K562 (cell line): Measurements from ENCODE around the gene SLC16A1. TPM values are rescaled to one million over a fixed set of nuclear protein-coding genes. Genes with fewer than 3 reads are reported as not detected.
A peak's percentile ranks its signal among the peaks of the same experiment; 100 is the strongest.

ENCODE experiments used
- CBX5 ChIP-seq: IDR thresholded peaks from 2 replicates; pipeline ENCODE4 v1.6.1; 2014; ENCODE audit warnings: low read depth, borderline replicate concordance
- CHD4 ChIP-seq: fragments of 200-600 bp; sonication (generic); IDR thresholded peaks from 3 replicates; pipeline ENCODE4 v1.6.1; 2012; ENCODE audit warnings: low read depth, mild to moderate bottlenecking, mixed read lengths, low read length, inconsistent platforms; ENCODE audit not compliant: insufficient read depth, insufficient replicate concordance, poor library complexity, severe bottlenecking
- HOXB6 ChIP-seq: fragments of 250-450 bp; sonication (Bioruptor Pico); IDR thresholded peaks from 2 replicates; pipeline ENCODE4 v1.5.1; 2022; ENCODE audit warnings: mild to moderate bottlenecking, borderline replicate concordance
- JUN ChIP-seq, 2 experiments: sonication (generic) in 1 of 2; formaldehyde crosslinking in 1 of 2; IDR thresholded peaks; 2 replicates each; pipeline versions ENCODE4 v1.6.1 to v1.8.0; 2012 to 2022; ENCODE audit warnings: borderline replicate concordance in 2 of 2, mild to moderate bottlenecking in 2 of 2, improper control_type of control experiment in 1 of 2, low read depth in 1 of 2, low read length in 1 of 2, missing genetic modification reagents in 1 of 2
- KLF1 ChIP-seq: fragments of 450-650 bp; IDR thresholded peaks from 2 replicates; pipeline ENCODE4 v1.6.1; 2016; ENCODE audit warnings: missing genetic modification characterization, missing compliant biosample characterization
- NCOA6 ChIP-seq: fragments of 450-650 bp; IDR thresholded peaks from 2 replicates; pipeline ENCODE4 v1.6.1; 2017; ENCODE audit warnings: mild to moderate bottlenecking
- NFE2L1 ChIP-seq: fragments of 450-650 bp; IDR thresholded peaks from 2 replicates; pipeline ENCODE4 v1.6.1; 2016; ENCODE audit warnings: missing genetic modification characterization, low read depth, mild to moderate bottlenecking, missing compliant biosample characterization, moderate library complexity, borderline replicate concordance
- PHF8 ChIP-seq: fragments of 200-600 bp; sonication (generic); IDR thresholded peaks from 2 replicates; pipeline ENCODE4 v1.6.1; 2012; ENCODE audit warnings: mixed run types, mild to moderate bottlenecking, inconsistent platforms, low read length, moderate library complexity, borderline replicate concordance
- PHTF2 ChIP-seq: fragments of 250-450 bp; sonication (Bioruptor Pico); IDR thresholded peaks from 2 replicates; pipeline ENCODE4 v1.5.0; 2021; ENCODE audit warnings: mild to moderate bottlenecking
- TCFL5 ChIP-seq: fragments of 250-450 bp; sonication (Bioruptor Pico); conservative IDR thresholded peaks from 2 replicates; pipeline ENCODE4 v1.6.1; 2021; ENCODE audit warnings: mild to moderate bottlenecking, moderate library complexity, matching md5 sums
- TRIM28 ChIP-seq: fragments of 450-650 bp; IDR thresholded peaks from 2 replicates; pipeline ENCODE4 v1.6.1; 2017
- ZNF57 ChIP-seq: fragments of 450-650 bp; formaldehyde crosslinking; IDR thresholded peaks from 2 replicates; pipeline ENCODE4 v1.4.0; 2020; ENCODE audit warnings: mild to moderate bottlenecking, moderate library complexity
- ZSCAN32 ChIP-seq: fragments of 450-650 bp; formaldehyde crosslinking; IDR thresholded peaks from 2 replicates; pipeline ENCODE4 v1.4.0; 2020; ENCODE audit warnings: mild to moderate bottlenecking, moderate library complexity
- polyA plus RNA-seq, 8 experiments: library from polyadenylated mRNA; depleted of rRNA in 4 of 8; stranded (reverse) in 5 of 8; unstranded in 3 of 8; fragments of >200 nt; fragmentation: Nextera tagmentation in 2 of 8; fragmentation: Illumina TruSeq in 1 of 8; extraction: Ambion mirVana in 2 of 8; extraction: Trizol in 1 of 8; gene quantifications; 2 replicates each; pipeline versions ENCODE4 v1.2.1 to v1.2.3, GENCODE V29; 2011 to 2014; ENCODE audit warnings: inconsistent platforms in 1 of 8, missing spikeins in 1 of 8
- total RNA-seq, 7 experiments: library from RNA; depleted of rRNA in 6 of 7; stranded (reverse); fragments of >200 nt in 6 of 7; fragmentation: Illumina TruSeq in 2 of 7; extraction: Trizol in 2 of 7; gene quantifications; 2 replicates each; pipeline versions ENCODE4 v1.2.1 to v1.2.3, GENCODE V29; 2011 to 2021; ENCODE audit warnings: low replicate concordance in 1 of 7
- TF ChIP-seq, protein P1 (sequence below): fragments of 450-650 bp; formaldehyde crosslinking; IDR thresholded peaks from 2 replicates; pipeline ENCODE4 v1.4.0; 2020; ENCODE audit warnings: mild to moderate bottlenecking, moderate library complexity
- TF ChIP-seq, protein P2 (sequence below): fragments of 250-450 bp; sonication (Bioruptor Pico); IDR thresholded peaks from 2 replicates; pipeline ENCODE4 v1.5.0; 2021; ENCODE audit warnings: mild to moderate bottlenecking, borderline replicate concordance
- TF ChIP-seq, protein P3 (sequence below): fragments of 450-650 bp; IDR thresholded peaks from 2 replicates; pipeline ENCODE4 v1.7.0; 2016; ENCODE audit warnings: borderline replicate concordance
- TF ChIP-seq, protein P4 (sequence below): fragments of 250-450 bp; sonication (Bioruptor Pico); IDR thresholded peaks from 2 replicates; pipeline ENCODE4 v1.9.0; 2021; ENCODE audit warnings: mild to moderate bottlenecking, inconsistent platforms
- TF ChIP-seq, protein P5 (sequence below): IDR thresholded peaks from 2 replicates; pipeline ENCODE4 v1.6.1; 2012; ENCODE audit warnings: low read depth, low read length, improper control_type of control experiment, borderline replicate concordance

The SLC16A1 gene
- total and polyA plus RNA-seq, 9 of the 15 experiments (the other 6 are each of a cell fraction or from before 2014, with no cell fraction given), result 73.1 to 244 (median 117) TPM

DNA sequence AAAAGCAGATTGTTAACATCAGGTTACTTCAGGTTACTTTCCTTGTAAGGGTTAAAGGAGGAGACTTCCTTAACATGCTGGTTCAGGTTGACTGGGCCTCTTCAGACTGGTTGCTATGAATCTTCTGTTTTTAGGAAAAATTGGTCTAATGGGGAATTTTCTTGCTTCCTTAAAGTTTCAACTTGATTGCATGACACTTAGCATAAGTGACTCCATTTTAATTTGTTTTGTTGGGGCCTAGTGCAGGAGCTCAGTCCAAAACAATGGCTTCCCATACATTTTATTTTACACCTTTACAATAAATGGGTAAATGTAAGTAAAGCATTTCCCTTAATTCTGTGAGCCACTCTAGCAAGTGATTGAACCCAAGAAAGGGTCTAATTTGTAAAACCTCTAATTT, 53.8 kb downstream of the SLC16A1 start (continued):
- peak; percentile 87 for TF ChIP-seq TCFL5 (CRISPR knock-in tag)
- TF ChIP-seq ZNF57, result no peak
- TF ChIP-seq HOXB6, result no peak
- TF ChIP-seq, protein P1, sequence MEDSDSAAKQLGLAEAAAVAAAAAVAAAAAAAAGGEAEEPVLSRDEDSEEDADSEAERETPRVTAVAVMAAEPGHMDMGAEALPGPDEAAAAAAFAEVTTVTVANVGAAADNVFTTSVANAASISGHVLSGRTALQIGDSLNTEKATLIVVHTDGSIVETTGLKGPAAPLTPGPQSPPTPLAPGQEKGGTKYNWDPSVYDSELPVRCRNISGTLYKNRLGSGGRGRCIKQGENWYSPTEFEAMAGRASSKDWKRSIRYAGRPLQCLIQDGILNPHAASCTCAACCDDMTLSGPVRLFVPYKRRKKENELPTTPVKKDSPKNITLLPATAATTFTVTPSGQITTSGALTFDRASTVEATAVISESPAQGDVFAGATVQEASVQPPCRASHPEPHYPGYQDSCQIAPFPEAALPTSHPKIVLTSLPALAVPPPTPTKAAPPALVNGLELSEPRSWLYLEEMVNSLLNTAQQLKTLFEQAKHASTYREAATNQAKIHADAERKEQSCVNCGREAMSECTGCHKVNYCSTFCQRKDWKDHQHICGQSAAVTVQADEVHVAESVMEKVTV, result no peak
- peak; percentile 23; the same call in 1 of the 2 replicates for TF ChIP-seq ZSCAN32 (CRISPR knock-in tag)
- 0 out of 2 replicates have a peak, but pooled peaks have one; percentile 32 for TF ChIP-seq KLF1 (tag)
- TF ChIP-seq, protein P2, sequence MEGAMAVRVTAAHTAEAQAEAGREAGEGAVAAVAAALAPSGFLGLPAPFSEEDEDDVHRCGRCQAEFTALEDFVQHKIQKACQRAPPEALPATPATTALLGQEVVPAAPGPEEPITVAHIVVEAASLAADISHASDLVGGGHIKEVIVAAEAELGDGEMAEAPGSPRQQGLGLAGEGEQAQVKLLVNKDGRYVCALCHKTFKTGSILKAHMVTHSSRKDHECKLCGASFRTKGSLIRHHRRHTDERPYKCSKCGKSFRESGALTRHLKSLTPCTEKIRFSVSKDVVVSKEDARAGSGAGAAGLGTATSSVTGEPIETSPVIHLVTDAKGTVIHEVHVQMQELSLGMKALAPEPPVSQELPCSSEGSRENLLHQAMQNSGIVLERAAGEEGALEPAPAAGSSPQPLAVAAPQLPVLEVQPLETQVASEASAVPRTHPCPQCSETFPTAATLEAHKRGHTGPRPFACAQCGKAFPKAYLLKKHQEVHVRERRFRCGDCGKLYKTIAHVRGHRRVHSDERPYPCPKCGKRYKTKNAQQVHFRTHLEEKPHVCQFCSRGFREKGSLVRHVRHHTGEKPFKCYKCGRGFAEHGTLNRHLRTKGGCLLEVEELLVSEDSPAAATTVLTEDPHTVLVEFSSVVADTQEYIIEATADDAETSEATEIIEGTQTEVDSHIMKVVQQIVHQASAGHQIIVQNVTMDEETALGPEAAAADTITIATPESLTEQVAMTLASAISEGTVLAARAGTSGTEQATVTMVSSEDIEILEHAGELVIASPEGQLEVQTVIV (CRISPR knock-in tag), result peak; percentile 81
- TF ChIP-seq, protein P3, sequence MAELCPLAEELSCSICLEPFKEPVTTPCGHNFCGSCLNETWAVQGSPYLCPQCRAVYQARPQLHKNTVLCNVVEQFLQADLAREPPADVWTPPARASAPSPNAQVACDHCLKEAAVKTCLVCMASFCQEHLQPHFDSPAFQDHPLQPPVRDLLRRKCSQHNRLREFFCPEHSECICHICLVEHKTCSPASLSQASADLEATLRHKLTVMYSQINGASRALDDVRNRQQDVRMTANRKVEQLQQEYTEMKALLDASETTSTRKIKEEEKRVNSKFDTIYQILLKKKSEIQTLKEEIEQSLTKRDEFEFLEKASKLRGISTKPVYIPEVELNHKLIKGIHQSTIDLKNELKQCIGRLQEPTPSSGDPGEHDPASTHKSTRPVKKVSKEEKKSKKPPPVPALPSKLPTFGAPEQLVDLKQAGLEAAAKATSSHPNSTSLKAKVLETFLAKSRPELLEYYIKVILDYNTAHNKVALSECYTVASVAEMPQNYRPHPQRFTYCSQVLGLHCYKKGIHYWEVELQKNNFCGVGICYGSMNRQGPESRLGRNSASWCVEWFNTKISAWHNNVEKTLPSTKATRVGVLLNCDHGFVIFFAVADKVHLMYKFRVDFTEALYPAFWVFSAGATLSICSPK, result no peak
- TF ChIP-seq, protein P4, sequence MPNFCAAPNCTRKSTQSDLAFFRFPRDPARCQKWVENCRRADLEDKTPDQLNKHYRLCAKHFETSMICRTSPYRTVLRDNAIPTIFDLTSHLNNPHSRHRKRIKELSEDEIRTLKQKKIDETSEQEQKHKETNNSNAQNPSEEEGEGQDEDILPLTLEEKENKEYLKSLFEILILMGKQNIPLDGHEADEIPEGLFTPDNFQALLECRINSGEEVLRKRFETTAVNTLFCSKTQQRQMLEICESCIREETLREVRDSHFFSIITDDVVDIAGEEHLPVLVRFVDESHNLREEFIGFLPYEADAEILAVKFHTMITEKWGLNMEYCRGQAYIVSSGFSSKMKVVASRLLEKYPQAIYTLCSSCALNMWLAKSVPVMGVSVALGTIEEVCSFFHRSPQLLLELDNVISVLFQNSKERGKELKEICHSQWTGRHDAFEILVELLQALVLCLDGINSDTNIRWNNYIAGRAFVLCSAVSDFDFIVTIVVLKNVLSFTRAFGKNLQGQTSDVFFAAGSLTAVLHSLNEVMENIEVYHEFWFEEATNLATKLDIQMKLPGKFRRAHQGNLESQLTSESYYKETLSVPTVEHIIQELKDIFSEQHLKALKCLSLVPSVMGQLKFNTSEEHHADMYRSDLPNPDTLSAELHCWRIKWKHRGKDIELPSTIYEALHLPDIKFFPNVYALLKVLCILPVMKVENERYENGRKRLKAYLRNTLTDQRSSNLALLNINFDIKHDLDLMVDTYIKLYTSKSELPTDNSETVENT (CRISPR knock-in tag), result no peak
- TF ChIP-seq NFE2L1 (tag), result peak; percentile 56; the same call in 1 of the 2 replicates
- no peak for TF ChIP-seq CBX5
- no peak for TF ChIP-seq PHF8
- TF ChIP-seq, protein P5, sequence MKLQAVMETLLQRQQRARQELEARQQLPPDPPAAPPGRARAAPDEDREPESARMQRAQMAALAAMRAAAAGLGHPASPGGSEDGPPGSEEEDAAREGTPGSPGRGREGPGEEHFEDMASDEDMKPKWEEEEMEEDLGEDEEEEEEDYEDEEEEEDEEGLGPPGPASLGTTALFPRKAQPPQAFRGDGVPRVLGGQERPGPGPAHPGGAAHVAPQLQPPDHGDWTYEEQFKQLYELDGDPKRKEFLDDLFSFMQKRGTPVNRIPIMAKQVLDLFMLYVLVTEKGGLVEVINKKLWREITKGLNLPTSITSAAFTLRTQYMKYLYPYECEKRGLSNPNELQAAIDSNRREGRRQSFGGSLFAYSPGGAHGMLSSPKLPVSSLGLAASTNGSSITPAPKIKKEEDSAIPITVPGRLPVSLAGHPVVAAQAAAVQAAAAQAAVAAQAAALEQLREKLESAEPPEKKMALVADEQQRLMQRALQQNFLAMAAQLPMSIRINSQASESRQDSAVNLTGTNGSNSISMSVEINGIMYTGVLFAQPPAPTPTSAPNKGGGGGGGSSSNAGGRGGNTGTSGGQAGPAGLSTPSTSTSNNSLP, result no peak
- no peak for TF ChIP-seq NCOA6
- TF ChIP-seq CHD4, result no peak
- no peak for TF ChIP-seq JUN (IDR thresholded peaks at IDR 0.05; ENCODE audit: borderline replicate concordance, low read depth, low read length)
- TF ChIP-seq JUN (CRISPR knock-in tag; IDR thresholded peaks at IDR 0.05; ENCODE audit: borderline replicate concordance), result no peak
- no peak for TF ChIP-seq TRIM28
- peak; percentile 78; the same call in 1 of the 2 replicates for TF ChIP-seq PHTF2 (CRISPR knock-in tag)
